C4-2B (cell line): ENCODE measurements around the gene P2RY12.

Source experiments
- H3K27ac ChIP-seq: fragments of 450-650 bp; 2 replicates; pipeline ENCODE4 v1.5.1; 2017
- CTCF ChIP-seq: fragments of 450-650 bp; conservative IDR thresholded peaks from 2 replicates; pipeline ENCODE4 v1.5.1; 2017; ENCODE audit warnings: mild to moderate bottlenecking
- ZFX ChIP-seq: fragments of 450-650 bp; IDR thresholded peaks from 2 replicates; pipeline ENCODE4 v1.6.1; 2017

Gene P2RY12

GRCh38 chr3:151362751-151363174 is 21.8 kb downstream of the P2RY12 start:
- no peak for TF ChIP-seq ZFX
- TF ChIP-seq CTCF, result no peak
- H3K27ac ChIP-seq, result no peak overlapping the region

GRCh38 chr3:151357463-151357850 is 27.1 kb downstream of the P2RY12 start:
- no peak for TF ChIP-seq ZFX
- TF ChIP-seq CTCF, result no peak
- H3K27ac ChIP-seq, result no peak overlapping the region

- TF ChIP-seq ZFX (no peak), CTCF (no peak)
- no peak overlapping the region for H3K27ac ChIP-seq
Observed at GRCh38 chr3:151356794-151357462, 27.6 kb downstream of the P2RY12 start.

- TF ChIP-seq CTCF (no peak), ZFX (no peak)
- H3K27ac ChIP-seq, result no peak overlapping the region
Observed at GRCh38 chr3:151351648-151352047, 32.9 kb downstream of the P2RY12 start.

- no peak overlapping the region for H3K27ac ChIP-seq
- TF ChIP-seq CTCF, result no peak; the same call in 1 of the 2 replicates
- no peak for TF ChIP-seq ZFX
Observed at GRCh38 chr3:151351219-151351618, 33.3 kb downstream of the P2RY12 start.

GRCh38 chr3:151350656-151351055 is 33.9 kb downstream of the P2RY12 start:
- H3K27ac ChIP-seq, result no peak overlapping the region
- TF ChIP-seq ZFX (no peak), CTCF (no peak)

GRCh38 chr3:151347432-151347831 is 37.1 kb downstream of the P2RY12 start:
- no peak overlapping the region for H3K27ac ChIP-seq
- no peak for TF ChIP-seq CTCF
- no peak for TF ChIP-seq ZFX
